ENCODE data around the gene RHOT1.
A peak's percentile ranks its signal among the peaks of the same experiment; 100 is the strongest.
"Not testable (repeated sequence)": the region's sequence is repeated elsewhere in the genome, so short reads cannot be mapped to it uniquely, and the experiment has no call there.

The RHOT1 gene

DNA sequence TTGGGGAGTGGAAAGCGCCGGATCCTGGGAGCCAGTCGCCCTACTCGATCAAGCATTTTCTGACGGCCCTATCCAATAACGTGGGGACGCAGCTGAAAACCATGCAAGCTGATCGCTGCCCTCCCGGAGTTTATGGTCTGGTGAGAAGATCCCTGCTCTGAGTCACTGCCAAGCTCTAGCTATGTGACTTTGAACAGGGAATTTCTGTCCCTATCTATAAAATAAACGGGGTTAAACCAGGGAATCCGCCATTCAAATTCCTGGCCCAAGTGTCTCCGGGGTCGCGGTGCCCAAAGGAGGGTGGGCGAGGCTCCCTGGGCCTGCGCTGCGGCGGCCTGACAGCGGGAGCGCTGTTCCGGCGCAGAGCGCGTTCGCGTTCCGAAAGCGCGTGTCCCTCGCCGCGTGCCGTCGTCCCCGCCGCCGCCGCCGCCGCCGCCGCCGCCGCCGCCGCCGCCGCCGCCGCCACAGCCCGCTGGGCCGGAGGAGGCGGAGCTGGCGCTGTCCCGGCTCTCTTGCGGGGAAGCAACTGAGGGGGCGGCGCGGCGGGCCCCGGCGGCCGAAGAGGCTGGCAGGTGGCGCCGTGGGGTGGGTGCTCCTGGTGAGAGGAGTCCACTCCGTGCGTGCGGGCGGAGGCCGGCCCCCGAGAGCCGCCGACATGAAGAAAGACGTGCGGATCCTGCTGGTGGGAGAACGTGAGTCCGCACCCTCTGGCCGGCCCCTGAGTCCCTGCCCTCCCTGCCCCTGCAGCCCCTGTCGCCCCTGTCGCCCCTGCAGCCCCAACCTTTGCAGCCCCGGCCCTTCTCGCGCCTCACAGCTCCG is at the start of gene RHOT1:
TSS of gene RHOT1 (plus strand) at position 465 of the 819 bp plus-strand sequence. CDS start at position 656, 191 bp downstream.
- peak; percentile 73 for DNase-seq (ENCODE audit: low spot score)

DNA sequence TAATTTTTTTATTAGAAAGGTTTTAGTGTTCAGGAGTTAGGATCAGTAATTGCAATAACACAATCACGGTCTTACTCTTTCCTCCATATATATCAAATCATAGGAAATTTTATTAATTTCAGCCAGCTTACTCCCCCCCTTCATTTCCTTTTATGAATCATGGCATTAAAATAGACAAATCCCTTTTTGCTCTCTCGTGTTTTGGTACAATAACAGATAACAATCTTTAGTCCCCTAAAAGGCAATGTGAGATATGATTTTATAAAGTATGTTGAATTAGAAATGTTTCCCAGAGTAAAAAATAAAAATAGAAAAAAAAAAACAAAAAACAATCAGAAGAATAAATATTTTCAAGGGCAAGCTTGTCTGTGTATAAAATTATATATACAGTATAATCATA is 42.6 kb upstream of the RHOT1 start:
- no peak for DNase-seq (ENCODE audit: low spot score)

DNA sequence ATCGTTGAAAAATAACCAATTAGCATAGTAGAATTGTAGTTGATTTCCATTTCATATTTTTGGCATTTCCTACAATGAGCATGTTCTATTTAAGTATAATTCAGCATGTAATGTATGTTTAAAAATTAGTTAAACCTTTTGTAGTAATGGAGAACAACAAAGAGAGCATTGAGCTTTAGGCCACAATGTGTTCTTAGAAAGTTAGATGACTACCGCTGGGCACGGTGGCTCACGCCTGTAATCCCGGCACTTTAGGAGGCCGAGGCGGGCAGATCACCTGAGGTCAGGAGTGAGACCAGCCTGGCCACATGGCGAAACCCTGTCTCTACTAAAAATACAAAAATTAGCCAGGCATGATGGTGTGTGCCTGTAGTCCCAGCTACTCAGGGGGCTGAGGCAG is 42.0 kb upstream of the RHOT1 start:
- not testable (repeated sequence) for DNase-seq (ENCODE audit: low spot score)

DNA sequence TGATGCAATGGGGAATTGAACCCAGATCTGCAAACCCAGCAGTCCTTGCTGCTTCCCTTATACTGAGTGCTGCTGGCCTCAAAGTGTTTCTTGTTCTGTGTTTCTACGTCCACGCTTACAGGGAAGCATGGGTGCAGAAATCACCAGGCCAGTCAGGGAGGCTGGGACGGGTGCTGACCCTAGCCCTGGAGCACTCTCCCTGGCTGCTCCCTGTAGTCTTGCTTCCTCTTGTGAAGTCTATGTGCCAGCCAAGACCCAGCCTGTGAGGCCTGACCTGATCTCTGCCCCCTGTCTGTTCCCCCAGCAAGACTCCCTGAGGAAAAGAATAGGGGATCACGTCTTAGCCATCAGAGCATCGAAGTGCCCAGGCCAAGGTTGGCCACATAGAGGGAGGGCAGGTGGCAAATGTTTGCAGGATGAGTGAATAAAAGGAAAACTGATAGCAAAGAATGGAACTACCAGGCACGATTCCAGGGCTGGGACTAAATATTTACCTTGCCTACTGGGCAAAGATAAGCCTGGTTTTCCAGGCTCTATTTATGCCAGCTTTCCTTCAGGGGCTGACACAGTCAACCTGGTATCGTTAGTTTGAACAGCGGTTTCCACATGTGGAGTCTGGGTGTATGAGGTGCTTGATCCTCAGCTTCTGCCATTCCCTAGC is 41.2 kb upstream of the RHOT1 start:
- DNase-seq (ENCODE audit: low spot score): no peak

DNA sequence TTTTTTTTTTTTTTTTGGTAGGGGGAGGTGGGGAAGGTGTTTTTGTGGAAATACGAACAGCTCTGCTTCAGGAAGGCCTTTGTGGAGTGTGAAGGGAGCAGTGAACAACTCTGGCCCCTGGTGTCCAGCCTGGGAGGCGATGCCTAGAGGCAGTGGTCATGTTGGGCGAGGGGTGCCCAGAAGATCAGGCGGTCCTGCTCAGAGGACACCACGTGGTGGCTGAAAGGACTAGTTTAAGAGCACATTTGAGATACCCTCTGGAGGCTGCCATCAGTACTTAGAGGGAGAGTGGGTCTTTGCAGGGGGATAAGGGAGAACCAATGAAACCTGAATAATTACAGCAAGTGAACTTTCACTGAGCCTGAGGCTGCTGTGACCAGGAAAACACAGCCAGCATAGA is 40.1 kb upstream of the RHOT1 start:
- no peak for DNase-seq (ENCODE audit: low spot score)

DNA sequence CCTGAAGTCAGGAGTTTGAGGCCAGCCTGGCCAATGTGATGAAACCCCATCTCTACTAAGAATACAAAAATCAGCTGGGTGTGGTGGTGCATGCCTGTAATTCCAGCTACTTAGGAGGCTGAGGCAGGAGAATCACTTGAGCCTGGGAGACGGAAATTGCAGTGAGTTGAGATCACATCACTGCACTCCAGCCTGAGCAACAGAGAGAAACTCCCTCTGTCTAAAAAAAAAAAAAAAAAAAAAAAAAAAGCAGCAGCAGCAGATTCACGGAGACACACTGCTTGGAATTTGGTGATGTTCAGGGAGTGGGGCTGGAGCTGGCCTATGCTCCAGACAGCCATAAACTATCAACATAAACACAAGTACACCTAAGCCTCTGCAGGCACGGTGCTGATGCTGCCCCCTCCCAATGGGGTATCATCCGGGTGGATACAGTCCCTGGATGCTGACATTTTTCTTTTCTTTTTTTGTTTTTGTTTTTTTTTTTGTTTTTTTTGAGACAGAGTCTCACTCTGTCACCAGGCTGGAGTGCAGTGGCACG is 39.6 kb upstream of the RHOT1 start:
- DNase-seq (ENCODE audit: low spot score): no peak

DNA sequence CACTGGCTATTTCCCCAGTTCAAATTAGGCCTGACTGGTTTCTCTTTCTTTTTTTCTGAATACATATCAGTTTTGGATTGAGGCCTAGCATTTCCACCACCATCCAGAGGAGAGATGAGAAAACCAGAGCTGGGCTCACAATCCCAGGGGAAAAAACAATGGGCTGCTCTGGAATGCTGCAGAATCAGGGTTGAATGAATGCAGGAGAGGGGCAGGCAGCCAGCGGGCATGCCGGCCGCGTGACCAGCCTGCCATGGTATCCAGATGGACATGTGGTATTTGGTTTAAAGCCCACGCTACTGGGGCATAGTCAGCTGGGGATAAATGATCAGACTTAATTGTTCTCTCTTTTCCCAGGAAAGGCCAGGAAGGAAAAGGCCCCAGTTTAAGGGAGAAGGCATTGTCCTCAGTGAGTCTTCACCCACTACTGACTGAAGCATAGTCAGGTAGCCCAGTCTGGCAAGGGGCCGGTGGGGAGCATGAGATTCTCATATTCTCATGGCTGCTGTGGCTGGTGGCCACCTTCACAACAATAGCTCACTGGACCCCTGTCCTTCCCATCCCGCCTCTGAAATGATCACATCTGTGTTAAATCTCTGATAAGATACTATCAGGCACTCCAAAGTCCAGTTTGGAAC is 38.7 kb upstream of the RHOT1 start:
- no peak for DNase-seq (ENCODE audit: low spot score)

DNA sequence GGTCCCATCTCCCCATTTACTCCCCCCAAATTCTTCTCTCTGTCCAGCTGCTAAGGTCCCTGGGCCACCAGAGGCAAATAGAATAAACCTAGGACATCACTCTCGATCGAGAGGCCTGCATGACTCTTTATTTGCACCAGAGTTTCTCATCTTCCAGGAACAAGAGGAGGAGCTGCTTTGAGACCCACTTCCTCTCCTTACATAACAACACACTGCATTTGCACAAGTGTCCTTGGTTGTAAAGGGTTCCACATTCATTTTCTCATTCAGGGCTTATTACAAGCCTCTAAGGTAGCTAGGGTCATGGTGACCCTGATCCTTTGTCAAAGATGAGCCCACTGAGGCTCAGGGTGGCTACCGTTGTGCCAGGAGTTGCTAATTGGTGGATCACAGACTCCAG is 38.1 kb upstream of the RHOT1 start:
- no peak for DNase-seq (ENCODE audit: low spot score)

DNA sequence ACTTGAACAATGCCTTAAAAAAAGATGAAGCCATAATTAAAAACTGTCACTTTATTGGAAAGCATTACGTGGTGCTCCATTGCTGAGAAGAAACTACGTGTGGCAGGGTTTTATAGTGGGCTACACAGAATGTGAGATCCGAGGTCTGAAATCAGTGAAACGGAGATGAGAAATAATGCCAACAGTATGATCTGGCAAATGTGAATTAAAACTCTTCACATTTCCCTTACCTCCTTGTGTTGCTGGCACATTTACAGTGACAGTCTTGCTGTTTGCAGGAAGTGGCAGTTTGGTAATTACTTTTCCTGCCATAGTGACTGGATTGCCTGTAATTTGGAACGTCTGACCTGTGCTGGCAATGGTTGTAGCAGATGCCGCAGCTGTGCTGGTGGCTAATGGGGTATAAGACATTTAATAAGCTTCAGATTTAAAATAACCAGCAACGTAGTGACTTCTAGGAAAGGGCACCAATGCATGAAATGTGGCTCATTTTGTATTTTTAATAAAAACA is 35.8 kb upstream of the RHOT1 start:
- not testable (repeated sequence) for DNase-seq (ENCODE audit: low spot score)

DNA sequence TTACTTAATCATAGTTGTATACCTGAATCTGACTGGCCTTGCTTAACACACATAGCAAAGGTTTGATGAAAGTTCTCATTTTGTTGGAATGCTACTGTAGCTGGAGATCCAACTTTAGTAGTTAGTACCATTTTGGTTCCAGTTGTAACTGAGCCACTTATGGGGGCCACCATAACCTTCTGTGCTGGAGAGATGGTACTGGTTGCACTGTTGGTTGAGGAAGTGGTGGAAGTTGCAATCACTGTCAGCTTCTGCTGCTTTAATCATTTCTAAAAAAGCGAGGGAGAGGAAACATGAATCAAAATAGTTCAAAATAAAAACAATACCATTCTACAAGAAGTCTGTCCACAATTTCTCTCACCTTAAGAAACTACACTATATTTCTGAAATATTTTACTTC is 35.1 kb upstream of the RHOT1 start:
- DNase-seq (ENCODE audit: low spot score): not testable (repeated sequence)

DNA sequence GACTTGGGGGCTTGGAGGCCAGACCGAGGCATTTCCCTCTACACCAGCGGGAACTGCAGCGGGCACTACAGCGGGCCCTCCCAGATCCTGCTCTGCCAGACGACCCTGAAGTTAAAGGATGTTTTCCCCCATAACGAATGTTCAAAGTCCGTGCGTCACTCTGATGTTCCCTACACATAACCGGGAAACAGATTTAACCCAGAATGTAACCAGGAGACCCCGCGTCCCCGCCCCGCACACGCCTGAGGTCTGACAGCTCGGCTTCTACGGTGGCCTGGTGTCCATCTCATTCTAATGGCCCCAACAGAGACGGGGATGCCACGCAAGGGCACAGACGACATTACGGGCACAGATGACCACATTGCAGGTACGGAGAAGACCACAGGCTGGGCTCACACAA is 31.7 kb upstream of the RHOT1 start:
- no peak for DNase-seq (ENCODE audit: low spot score)

DNA sequence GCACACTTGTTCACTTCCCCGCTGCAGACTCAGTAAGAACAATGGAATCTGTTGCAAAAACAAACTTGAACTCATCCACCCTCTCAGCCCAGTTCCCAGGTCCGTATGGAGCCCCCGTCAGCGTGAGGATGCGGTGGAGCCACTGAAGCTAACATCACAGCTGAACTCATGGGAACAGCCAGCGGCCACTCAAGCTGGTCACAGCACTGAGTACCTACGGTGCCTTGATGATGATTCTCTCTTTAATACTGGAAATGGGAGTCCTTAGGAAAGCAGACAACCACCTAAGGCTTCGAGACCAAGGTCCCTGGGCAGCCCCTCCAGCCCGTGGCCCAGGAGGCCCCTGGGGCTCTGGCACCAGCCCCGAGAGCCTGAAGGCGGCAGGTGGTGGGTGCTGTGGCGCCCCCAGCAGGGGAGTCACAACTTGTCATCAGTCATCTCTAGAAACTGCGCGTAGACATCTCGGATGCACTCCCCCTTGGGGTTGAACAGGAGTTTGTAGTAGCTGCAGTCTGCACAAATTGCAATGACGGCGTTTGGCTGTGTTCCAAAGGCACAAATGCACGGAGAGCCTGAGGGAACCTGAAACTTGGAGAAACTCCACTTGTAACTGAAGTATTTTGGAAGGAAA is 31.0 kb upstream of the RHOT1 start:
- no peak for DNase-seq (ENCODE audit: low spot score)

DNA sequence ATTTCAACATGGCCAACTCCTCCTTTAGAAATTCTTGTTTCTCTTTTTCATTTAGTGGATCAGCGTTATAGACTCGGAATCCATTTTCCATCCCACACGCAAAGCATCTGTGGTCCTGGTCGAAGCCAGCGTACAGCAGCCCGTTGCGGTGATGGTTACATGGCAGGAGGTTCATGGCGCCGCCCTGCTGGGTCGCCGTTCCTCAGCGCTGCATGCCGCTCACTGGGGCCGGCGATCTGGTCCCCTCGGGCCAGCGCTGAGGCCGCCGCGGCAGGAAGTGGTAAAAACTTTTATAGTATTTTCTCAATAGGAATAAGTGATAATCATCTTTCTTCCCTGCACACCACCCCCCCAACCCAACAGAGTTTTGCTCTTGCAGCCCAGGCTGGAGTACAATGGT is 29.9 kb upstream of the RHOT1 start:
- no peak for DNase-seq (ENCODE audit: low spot score)

DNA sequence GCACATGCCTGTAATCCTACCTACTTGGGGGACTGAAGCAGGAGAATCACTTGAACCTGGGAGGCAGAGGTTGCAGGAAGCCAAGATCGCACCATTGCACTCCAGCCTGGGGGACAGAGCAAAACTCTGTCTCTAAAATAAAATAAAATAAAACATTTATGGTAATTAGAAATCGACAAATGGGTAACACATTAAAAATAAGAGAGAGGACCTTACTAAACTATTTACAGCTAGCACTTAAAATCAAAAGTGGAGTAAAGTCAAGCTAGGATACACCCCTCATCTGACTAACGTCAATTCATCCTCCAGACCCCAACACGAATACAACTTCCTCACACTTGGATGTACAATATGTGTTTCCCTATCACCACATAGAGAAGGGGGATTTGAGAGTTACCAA is 27.8 kb upstream of the RHOT1 start:
- DNase-seq (ENCODE audit: low spot score): no peak

DNA sequence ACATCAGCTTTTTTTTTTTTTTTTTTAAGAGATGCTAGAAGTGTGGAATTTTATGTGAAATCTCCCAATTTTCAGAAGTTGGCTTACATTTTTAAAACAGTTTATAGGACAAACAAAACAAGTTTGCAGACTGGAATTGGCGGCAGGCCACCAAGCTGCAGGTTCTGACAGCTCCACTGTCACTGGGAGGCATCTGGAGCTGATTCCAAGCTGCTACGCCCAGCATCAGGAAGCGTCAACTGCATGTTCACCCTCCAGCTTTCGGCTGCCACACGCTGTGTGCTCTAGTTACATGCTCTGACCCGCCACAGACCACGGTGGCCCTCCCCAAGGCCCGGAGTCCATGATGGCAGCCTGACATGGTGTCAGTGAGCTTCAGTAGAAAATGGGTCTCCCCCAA is 26.8 kb upstream of the RHOT1 start:
- DNase-seq (ENCODE audit: low spot score): not testable (repeated sequence)

DNA sequence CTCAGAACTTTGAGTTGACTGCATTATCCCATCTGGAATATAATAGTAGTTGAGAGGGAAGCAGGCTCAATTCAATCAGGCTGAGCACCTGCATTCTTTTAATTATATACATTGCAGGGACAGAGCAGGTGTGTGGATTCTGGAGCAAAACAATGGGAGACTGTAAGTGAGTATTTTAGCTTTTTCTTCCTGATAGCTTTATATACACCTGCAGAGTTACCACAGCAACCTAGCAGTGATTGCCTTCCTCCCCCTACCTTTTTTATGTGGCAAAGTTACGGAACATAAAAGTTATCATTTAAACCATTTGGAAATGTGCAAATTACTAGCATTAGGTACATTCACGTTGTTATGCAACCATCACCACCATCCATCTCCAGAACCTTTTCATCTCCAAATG is 25.4 kb upstream of the RHOT1 start:
- no peak for DNase-seq (ENCODE audit: low spot score)

DNA sequence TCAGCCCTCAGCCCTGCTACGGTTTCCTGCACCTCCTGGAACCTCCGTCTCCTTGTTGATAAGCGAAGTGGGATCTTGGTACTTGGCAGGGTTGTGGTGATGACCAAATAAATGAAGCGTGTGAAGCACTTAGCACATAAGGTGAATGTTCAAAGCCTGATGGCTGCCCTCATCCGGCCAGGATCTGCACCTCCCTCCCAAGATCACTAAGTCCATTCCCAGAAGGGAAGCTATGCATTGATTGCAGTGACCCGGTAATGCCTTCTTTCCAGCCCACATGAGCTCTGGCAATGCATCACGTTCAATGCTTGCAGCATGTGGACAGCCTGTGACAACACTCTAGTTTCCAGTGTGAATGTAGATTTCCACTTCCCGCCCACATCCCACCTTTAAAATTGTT is 24.9 kb upstream of the RHOT1 start:
- no peak for DNase-seq (ENCODE audit: low spot score)

DNA sequence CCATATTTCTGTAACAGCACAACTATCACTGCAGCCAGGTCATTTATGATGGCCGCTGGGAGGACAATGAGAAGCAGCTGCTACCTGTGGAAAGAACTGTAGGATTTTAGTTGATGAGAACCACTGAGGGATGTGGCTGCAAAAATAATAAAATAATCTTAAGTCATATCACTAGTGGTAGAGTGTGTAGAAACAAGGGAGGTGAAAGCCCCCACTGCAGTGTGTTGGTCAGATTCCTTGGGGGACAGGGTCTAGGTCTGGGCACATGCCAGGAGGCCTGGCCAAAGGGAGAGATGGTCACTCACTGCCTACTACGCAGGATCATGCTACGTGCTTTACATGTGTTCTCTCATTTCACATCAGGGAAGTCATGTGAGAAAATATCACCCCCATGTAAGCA is 24.2 kb upstream of the RHOT1 start:
- not testable (repeated sequence) for DNase-seq (ENCODE audit: low spot score)

DNA sequence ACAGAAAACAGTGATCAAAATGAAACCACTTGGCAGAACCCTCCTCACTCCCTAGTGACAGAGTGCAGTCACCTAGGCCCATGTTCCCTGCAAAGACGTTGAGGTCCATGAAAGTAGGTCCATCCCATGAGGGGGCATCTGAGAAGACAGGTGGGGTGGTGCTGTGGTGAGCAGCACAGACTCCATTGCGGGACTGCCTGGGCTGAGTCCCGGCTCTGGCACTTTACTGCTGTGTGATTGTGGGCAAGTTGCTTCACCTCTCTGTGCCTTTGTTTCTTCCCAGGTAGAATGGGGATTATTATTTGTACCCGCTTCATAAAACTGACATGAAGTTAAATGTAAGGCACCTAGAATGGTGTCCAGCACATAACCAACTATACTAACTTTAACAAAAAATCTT is 23.5 kb upstream of the RHOT1 start:
- DNase-seq (ENCODE audit: low spot score): no peak

DNA sequence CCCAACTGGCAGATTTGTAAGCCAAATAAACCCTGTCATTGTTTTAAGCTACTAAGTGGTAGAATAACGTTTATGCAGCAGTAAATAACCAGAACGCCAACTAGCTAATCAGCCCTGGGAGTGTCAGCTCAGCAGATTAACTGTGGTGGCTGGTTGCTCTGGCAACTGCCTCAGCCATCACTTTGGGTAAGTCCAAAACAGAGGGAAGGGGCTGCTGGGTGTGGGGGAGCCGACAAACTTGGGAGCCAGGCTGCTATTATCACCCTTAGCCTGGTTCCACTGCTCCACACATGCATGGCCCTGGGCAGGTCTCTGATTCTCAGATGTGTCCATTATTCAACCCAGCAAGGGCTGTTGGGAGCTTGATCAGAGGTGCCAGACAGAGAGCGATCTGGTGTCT is 22.2 kb upstream of the RHOT1 start:
- no peak for DNase-seq (ENCODE audit: low spot score)

DNA sequence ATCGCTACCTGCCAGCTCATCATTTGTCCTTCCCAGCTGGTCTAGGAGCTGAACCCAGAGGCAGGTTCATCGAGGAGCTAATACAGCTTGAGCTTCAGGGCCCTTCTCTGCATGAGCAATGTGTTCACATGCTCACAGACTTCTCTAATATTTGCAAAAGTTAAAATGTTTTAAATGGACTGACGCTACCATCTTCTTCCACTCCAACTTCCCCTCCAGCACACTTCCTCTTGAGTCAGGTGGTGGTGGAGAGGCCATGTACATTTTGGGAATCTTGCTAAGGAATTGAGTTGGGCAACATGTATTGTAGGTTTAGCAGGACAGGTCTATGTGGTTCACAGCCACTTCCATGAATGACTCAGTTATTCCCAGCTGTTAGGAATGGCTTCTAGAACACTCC is 21.6 kb upstream of the RHOT1 start:
- no peak for DNase-seq (ENCODE audit: low spot score)

DNA sequence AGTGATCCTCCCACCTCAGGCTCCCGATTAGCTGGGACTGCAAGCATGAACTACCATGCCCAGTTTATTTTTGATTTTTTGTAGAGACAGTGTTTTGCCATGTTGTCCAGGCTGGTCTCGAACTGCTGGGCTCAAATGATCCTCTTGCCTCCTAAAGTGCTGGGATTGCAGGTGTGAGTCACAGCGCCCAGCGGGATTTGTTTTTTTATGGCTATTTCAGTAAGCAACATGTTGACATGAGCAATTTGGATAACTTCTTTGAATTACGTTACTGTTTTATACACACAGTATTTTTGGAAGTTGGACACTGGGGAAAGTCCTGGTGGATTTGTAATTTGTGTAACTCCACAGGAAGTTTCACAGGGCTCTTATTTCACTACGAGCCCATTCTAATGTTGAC is 18.5 kb upstream of the RHOT1 start:
- DNase-seq (ENCODE audit: low spot score): no peak
